ENCODE measurements around the gene APBA2. TPM values are rescaled to one million over a fixed set of nuclear protein-coding genes. Genes with fewer than 3 reads are reported as not detected.

APBA2 gene
- total and polyA plus RNA-seq, 12 donors = 0.16 to 0.85 (median 0.46) TPM

GRCh38 chr15:29093696-29094343 is 208.0 kb downstream of the APBA2 start:
- intact Hi-C loops (cut with DNase I) = no loop called here
- TF ChIP-seq CTCF (IDR thresholded peaks at IDR 0.05) = no peak
- no peaks in the 10 kb centered on the region for H3K9me3 ChIP-seq
- WGBS, 2 donors = 86 to 89% methylated on average over 12 of the region's 12 CpGs
- no peaks in the 10 kb centered on the region for H3K36me3 ChIP-seq
- peaks cover 0 to 22% (median 15%) of the 10 kb centered on the region in 7 donors for H3K27me3 ChIP-seq
- no peak overlapping the region for H3K27ac ChIP-seq
- ATAC-seq (no peak), DNase-seq (no peak)
- no peak overlapping the region for H3K4me3 ChIP-seq
- no peaks in the 10 kb centered on the region for H3K4me1 ChIP-seq

GRCh38 chr15:29094711-29095110 is 208.9 kb downstream of the APBA2 start:
- no peak for TF ChIP-seq CTCF (IDR thresholded peaks at IDR 0.05)
- Histone ChIP-seq H3K27me3 (peaks cover 0 to 13% (median 9%) of the 10 kb centered on the region in 7 donors), H3K27ac (no peak overlapping the region), H3K9me3 (no peaks in the 10 kb centered on the region), H3K4me1 (no peaks in the 10 kb centered on the region), H3K4me3 (no peak overlapping the region), H3K36me3 (no peaks in the 10 kb centered on the region)
- intact Hi-C loops (cut with DNase I) = no loop called here
- 88 to 90% methylated on average over 2 of the region's 2 CpGs for WGBS, 2 donors
- DNase-seq (no peak), ATAC-seq (no peak)

DNA sequence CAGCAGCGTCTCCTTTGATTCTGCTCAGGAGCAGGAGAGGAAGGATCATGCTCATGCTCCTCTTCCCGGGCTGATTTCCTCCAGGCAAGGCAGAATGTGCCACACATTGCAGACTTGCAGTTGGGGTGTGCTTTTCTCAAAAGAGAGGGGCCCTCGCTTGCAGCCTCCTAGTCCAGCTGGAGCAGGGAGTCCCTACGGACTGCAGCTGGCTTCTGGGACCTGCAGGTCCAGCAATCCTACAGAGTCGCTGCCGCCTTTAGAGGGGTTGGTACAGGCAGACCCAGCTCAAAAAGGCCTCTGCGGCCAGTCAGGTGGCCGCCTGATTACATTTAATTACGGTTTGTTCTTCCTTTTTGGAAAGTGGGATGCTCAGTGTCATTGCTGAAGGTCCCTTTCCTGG is 210.0 kb downstream of the APBA2 start:
- ATAC-seq (no peak), DNase-seq (no peak)
- H3K27ac ChIP-seq = no peak overlapping the region
- intact Hi-C loops (cut with DNase I) = no loop called here
- WGBS, 2 donors = 89 to 95% methylated on average over 9 of the region's 9 CpGs
- H3K36me3 ChIP-seq = no peaks in the 10 kb centered on the region
- no peaks in the 10 kb centered on the region for H3K9me3 ChIP-seq
- no peak overlapping the region for H3K4me3 ChIP-seq
- no peaks in the 10 kb centered on the region for H3K4me1 ChIP-seq
- no peak for TF ChIP-seq CTCF (IDR thresholded peaks at IDR 0.05)
- H3K27me3 ChIP-seq = peaks cover 0 to 5% (median 0%) of the 10 kb centered on the region in 7 donors

DNA sequence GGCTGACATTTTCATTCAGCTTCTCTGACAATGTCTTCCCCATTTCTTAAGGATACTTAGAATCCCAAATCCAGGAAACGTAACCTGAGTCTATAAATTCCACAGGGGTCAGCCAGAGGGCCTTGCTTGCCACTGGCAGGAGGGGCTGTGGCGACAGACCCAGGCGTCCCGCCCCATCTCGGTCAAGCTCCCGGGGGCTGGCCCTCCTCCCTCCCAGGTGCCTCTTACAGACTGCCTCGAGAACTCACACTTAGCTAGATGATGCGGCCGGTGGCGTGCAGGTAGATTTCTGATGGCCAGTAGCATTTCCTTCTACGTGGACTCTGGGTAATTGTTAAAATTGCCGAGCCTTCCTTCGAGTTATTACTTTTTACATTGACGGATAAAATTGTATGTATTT is 211.4 kb downstream of the APBA2 start:
- Histone ChIP-seq H3K27ac (no peak overlapping the region), H3K27me3 (no peaks in the 10 kb centered on the region), H3K36me3 (no peaks in the 10 kb centered on the region), H3K4me1 (no peaks in the 10 kb centered on the region), H3K9me3 (no peaks in the 10 kb centered on the region), H3K4me3 (no peak overlapping the region)
- DNase-seq (no peak), ATAC-seq (no peak)
- intact Hi-C loops (cut with DNase I) = no loop called here
- 90 to 92% methylated on average over 14 of the region's 14 CpGs for WGBS, 2 donors
- TF ChIP-seq CTCF (IDR thresholded peaks at IDR 0.05) = no peak

Data from heart right ventricle (tissue), 16 donors.